Omental fat pad (tissue), 4 donors: ENCODE data around the gene ESYT2. TPM values are rescaled to one million over a fixed set of nuclear protein-coding genes. Genes with fewer than 3 reads are reported as not detected.

Experiments used
- ATAC-seq: fragments of 150-250 bp; one replicate; pipeline ENCODE4 v1.9.1; 2016; ENCODE audit warnings: mild to moderate bottlenecking, moderate library complexity; ENCODE audit not compliant: low FRiP score
- DNase-seq: peaks from one replicate; pipeline ENCODE4 v3.0.0-alpha.2; 2019; ENCODE audit warnings: low spot score
- CTCF ChIP-seq, 3 donors: fragments of 450-650 bp; IDR thresholded peaks; one replicate each; pipeline ENCODE4 v1.5.1; 2016 to 2017; ENCODE audit warnings: antibody characterized with exemption in 3 of 3, mild to moderate bottlenecking in 3 of 3, moderate library complexity in 2 of 3
- total RNA-seq, 4 donors: library from RNA; depleted of rRNA; stranded (reverse); fragments of >200 nt; gene quantifications; one replicate each; pipeline ENCODE4 v1.1.0, GENCODE V29; 2016

ESYT2 gene
- total RNA-seq, 4 donors from 2014 or later = 81.9 to 151 (median 112) TPM

- peak; percentile 48 for ATAC-seq
- DNase-seq = no peak
- TF ChIP-seq CTCF (IDR thresholded peaks at IDR 0.05) = no peak
Measured at GRCh38 chr7:158782761-158783401, 46.4 kb downstream of the ESYT2 start.

GRCh38 chr7:158781974-158782664 lies 47.2 kb downstream of the ESYT2 start:
- DNase-seq (no peak), ATAC-seq (no peak)
- TF ChIP-seq CTCF (IDR thresholded peaks at IDR 0.05) = no peak

- TF ChIP-seq CTCF (IDR thresholded peaks at IDR 0.05) = no peak
- DNase-seq = no peak
- no peak for ATAC-seq
Measured at GRCh38 chr7:158781217-158781973, 47.9 kb downstream of the ESYT2 start.

- no peak for ATAC-seq
- TF ChIP-seq CTCF (IDR thresholded peaks at IDR 0.05) = no peak
- DNase-seq = no peak
Measured at GRCh38 chr7:158779061-158780000, 50.0 kb downstream of the ESYT2 start.

GRCh38 chr7:158778471-158778870 lies 50.8 kb downstream of the ESYT2 start:
- no peak for TF ChIP-seq CTCF (IDR thresholded peaks at IDR 0.05)
- DNase-seq = no peak
- no peak for ATAC-seq

- no peak for TF ChIP-seq CTCF (IDR thresholded peaks at IDR 0.05)
- DNase-seq (no peak), ATAC-seq (no peak)
Measured at GRCh38 chr7:158777793-158778192, 51.5 kb downstream of the ESYT2 start.
